ENCODE measurements around the gene NMNAT1. TPM values are rescaled to one million over a fixed set of nuclear protein-coding genes. Genes with fewer than 3 reads are reported as not detected.

The NMNAT1 gene
- total and polyA plus RNA-seq, 2 of the 8 experiments (the other 6 are each of a cell fraction or from before 2014, with no cell fraction given) = 2.0 to 2.5 TPM

GRCh38 chr1:9996624-9997582, 53.6 kb downstream of the NMNAT1 start, which contains the start of gene RBP7 (continued):
- no peak for TF ChIP-seq HDAC2 (IDR thresholded peaks at IDR 0.05; ENCODE audit: borderline replicate concordance in 1 of 2, low read depth in 2 of 2, low read length in 2 of 2)
- TF ChIP-seq RAD21 (IDR thresholded peaks at IDR 0.05 in 1 of 2, conservative IDR thresholded peaks at IDR 0.05 in 1 of 2; ENCODE audit: low read depth in 2 of 2, low read length in 2 of 2) = no peak

All from H1 (cell line).